Heart left ventricle (tissue), 16 donors: Measurements from ENCODE around the gene LYRM4. TPM values are rescaled to one million over a fixed set of nuclear protein-coding genes. Genes with fewer than 3 reads are reported as not detected.

Source experiments
- ATAC-seq, 4 donors: fragments of 200-7000 bp; cut with Tn5 transposase; one replicate each; pipeline ENCODE4 v1.9.1; 2020 to 2022; ENCODE audit warnings: moderate library complexity in 4 of 4, mild to moderate bottlenecking in 3 of 4, moderate number of reproducible peaks in 1 of 4
- DNase-seq, 5 donors: peaks; one replicate each; pipeline ENCODE4 v3.0.0-alpha.2; 2020
- H3K27ac ChIP-seq, 12 donors: fragments of 200-600 bp; sonication (generic) in 4 of 12; one replicate each; pipeline versions ENCODE4 v1.5.0 to v1.8.0; 2016 to 2022; ENCODE audit warnings: mild to moderate bottlenecking in 2 of 12
- H3K27me3 ChIP-seq, 9 donors: fragments of 200-600 bp; sonication (generic) in 2 of 9; one replicate each; pipeline versions ENCODE4 v1.5.1 to v1.8.0; 2016 to 2022; ENCODE audit warnings: mild to moderate bottlenecking in 3 of 9
- H3K36me3 ChIP-seq, 9 donors: fragments of 200-600 bp; sonication (generic) in 2 of 9; one replicate each; pipeline versions ENCODE4 v1.5.0 to v1.8.0; 2018 to 2022; ENCODE audit warnings: mild to moderate bottlenecking in 2 of 9
- H3K4me1 ChIP-seq, 12 donors: fragments of 200-600 bp; sonication (generic) in 4 of 12; one replicate each; pipeline versions ENCODE4 v1.5.0 to v1.8.0; 2016 to 2022; ENCODE audit warnings: mild to moderate bottlenecking in 3 of 12
- H3K4me3 ChIP-seq, 12 donors: fragments of 200-600 bp; sonication (generic) in 4 of 12; one replicate each; pipeline versions ENCODE4 v1.5.0 to v1.8.0; 2017 to 2022; ENCODE audit warnings: mild to moderate bottlenecking in 9 of 12, moderate library complexity in 4 of 12
- H3K9me3 ChIP-seq, 12 donors: fragments of 200-600 bp; sonication (generic) in 4 of 12; one replicate each; pipeline versions ENCODE4 v1.5.0 to v1.8.0; 2016 to 2022; ENCODE audit warnings: mild to moderate bottlenecking in 1 of 12
- POLR2A ChIP-seq, 2 donors: fragments of 450-650 bp; IDR thresholded peaks; one replicate each; pipeline ENCODE4 v1.6.1; 2017; ENCODE audit warnings: antibody characterized with exemption in 2 of 2, mild to moderate bottlenecking in 2 of 2, moderate library complexity in 2 of 2
- WGBS, 4 donors: extraction: QIAGEN DNeasy Blood & Tissue Kit in 2 of 4; methylation state at CpG; one replicate each; pipeline versions ENCODE4 v1.1.5 to v1.1.7; 2013 to 2018; 5-methylcytosine and 5-hydroxymethylcytosine counted together
- intact Hi-C, 10 donors: fragments of 100-400 bp; cut with DNase I; formaldehyde crosslinking; loops; one replicate each; pipeline versions ENCODE4 v1.11.1 to v1.14.2; 2022
- polyA plus RNA-seq, 2 donors: library from polyadenylated mRNA; stranded (reverse); fragments of 200-250 nt; gene quantifications; one replicate each; pipeline ENCODE4 v1.2.3, GENCODE V29; 2013
- total RNA-seq, 9 donors: library from RNA; depleted of rRNA in 2 of 9; stranded (reverse); fragments of >200 nt in 2 of 9; fragmentation: NEBNext Ultra II Directional in 3 of 9; extraction: Animal tissue kit (Norgen Biotek cat#: 25700) in 3 of 9; gene quantifications; one replicate each; pipeline versions ENCODE4 v1.1.0 to v1.2.4, GENCODE V29; 2016 to 2023
- TF ChIP-seq, protein P1 (sequence below), 12 donors: fragments of 200-600 bp; sonication (generic) in 4 of 12; IDR thresholded peaks; one replicate each; pipeline versions ENCODE4 v1.5.0 to v1.8.0; 2018 to 2022; ENCODE audit warnings: antibody characterized with exemption in 12 of 12, mild to moderate bottlenecking in 5 of 12
- donor health status: ischemic (EF 13 %, LVEDD 7.1; RV severe dilation, severe dysfunction).
- donor health status: healthy with polysubstance abuse.
- donor health status: DM: no; HTN: yes; CAD: no.
- donor health status: DM: no; HTN: no; CAD: no.
- donor health status: ischemic (EF 25% LVEDD 6.9; RV normal size, moderate dysfunction).
- donor health status: ischemic (EF 25% LVEDD 5.7; RV mildly dilated, moderate dysfunction).
- donor health status: healthy.
- donor health status: DM: yes; HTN: yes; CAD: no.
- donor health status: ischemic (EF 35%, LVEDD 5.7; RV mildly dilated, moderate dysfunction).
- donor health status: nonischemic (EF 11% LVEDD 7.7; RV severe dilation, severe dysfunction).
- donor health status: DM: yes; HTN: yes; CAD: no.
- donor health status: PGD.
- donor health status: ischemic (EF 29% LVEDD 5.4; RV normal size, mild dysfunction).
- donor health status: nonischemic (EF 23%, LVEDD 6.1; RV moderate dilation, normal function).

The LYRM4 gene
- total and polyA plus RNA-seq, 11 donors, result 18.8 to 39.7 (median 21.3) TPM

DNA sequence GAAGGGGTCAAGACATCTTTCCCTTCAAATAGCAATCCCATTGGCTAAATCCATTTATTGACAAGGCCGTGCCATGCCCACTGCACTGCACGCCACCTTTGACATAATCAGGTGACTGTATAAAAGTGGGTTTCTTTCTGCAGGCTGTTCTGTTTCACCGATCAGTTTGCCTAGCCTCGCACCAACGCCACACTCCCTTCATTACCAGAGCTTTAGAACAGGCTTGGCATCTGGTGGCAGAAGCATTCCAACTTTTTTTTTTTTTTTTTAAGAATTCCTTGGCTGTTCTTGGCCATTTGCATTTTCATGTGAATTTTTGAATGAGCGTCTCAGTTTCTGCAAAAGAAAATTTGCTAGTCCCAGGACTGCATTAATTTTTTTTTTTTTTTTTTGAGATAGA, 97.5 kb downstream of the LYRM4 start:
- Histone ChIP-seq H3K4me3 (no peak overlapping the region), H3K9me3 (no peaks in the 10 kb centered on the region), H3K4me1 (peaks cover 0 to 3% (median 0%) of the 10 kb centered on the region in 12 donors), H3K27me3 (no peaks in the 10 kb centered on the region), H3K36me3 (no peaks in the 10 kb centered on the region), H3K27ac (no peak overlapping the region)
- TF ChIP-seq POLR2A (IDR thresholded peaks at IDR 0.05), result no peak
- TF ChIP-seq, protein P1, sequence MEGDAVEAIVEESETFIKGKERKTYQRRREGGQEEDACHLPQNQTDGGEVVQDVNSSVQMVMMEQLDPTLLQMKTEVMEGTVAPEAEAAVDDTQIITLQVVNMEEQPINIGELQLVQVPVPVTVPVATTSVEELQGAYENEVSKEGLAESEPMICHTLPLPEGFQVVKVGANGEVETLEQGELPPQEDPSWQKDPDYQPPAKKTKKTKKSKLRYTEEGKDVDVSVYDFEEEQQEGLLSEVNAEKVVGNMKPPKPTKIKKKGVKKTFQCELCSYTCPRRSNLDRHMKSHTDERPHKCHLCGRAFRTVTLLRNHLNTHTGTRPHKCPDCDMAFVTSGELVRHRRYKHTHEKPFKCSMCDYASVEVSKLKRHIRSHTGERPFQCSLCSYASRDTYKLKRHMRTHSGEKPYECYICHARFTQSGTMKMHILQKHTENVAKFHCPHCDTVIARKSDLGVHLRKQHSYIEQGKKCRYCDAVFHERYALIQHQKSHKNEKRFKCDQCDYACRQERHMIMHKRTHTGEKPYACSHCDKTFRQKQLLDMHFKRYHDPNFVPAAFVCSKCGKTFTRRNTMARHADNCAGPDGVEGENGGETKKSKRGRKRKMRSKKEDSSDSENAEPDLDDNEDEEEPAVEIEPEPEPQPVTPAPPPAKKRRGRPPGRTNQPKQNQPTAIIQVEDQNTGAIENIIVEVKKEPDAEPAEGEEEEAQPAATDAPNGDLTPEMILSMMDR (IDR thresholded peaks at IDR 0.05), result no peak
- 96 to 99% (median 97%) methylated on average over 6 of the region's 6 CpGs for WGBS, 4 donors
- ATAC-seq (no peak), DNase-seq (no peak)
- intact Hi-C loops, result no loop called here

DNA sequence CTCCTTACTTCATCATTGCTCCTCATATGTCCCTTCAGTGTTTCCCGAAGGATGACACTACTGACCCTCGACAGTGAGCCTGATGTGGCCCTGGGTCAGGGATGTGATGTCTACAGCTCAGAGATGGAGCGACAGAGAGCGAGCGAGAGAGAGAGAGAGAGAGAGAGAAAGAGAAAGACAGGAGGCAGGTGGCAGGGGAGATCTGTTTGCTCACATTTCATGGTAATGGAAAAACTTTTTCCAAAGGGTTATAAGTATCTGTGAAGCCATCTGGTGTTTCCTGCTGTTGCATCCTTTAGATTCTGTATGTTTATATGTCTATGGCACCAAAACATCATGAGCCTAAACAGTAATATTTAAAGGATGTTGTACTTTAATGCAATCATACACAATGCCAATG, 98.4 kb downstream of the LYRM4 start:
- 81 to 97% (median 90%) methylated on average over 5 of the region's 5 CpGs for WGBS, 4 donors
- Histone ChIP-seq H3K27me3 (no peaks in the 10 kb centered on the region), H3K9me3 (no peaks in the 10 kb centered on the region), H3K4me3 (no peak overlapping the region), H3K27ac (no peak overlapping the region), H3K4me1 (peaks cover 0 to 1% (median 0%) of the 10 kb centered on the region in 12 donors), H3K36me3 (no peaks in the 10 kb centered on the region)
- DNase-seq (no peak), ATAC-seq (no peak)
- TF ChIP-seq, protein P1 (IDR thresholded peaks at IDR 0.05), result no peak
- TF ChIP-seq POLR2A (IDR thresholded peaks at IDR 0.05), result no peak
- intact Hi-C loops, result no loop called here

DNA sequence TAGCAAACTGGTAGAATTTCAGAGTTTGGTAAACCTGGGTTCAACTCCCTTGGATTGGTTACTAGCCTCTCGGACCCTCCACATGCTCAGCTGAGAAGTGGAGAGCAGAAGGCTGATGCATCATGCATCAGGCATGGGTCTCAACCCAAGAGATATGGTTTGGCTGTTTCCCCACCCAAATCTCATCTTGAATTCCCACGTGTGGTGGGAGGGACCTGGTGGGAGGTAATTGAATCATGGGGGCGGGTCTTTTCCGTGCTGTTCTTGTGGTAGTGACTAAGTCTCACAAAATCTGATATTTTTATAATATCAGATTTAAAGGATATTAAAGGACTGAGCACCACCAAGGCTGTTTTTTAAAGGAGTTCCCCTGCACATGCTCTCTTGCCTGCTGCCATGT, 100.5 kb downstream of the LYRM4 start:
- TF ChIP-seq POLR2A (IDR thresholded peaks at IDR 0.05), result no peak
- TF ChIP-seq, protein P1 (IDR thresholded peaks at IDR 0.05), result no peak
- H3K4me3 ChIP-seq, result no peak overlapping the region
- intact Hi-C loops, result no loop called here
- H3K4me1 ChIP-seq, result no peaks in the 10 kb centered on the region
- H3K27ac ChIP-seq, result no peak overlapping the region
- no peak for ATAC-seq
- no peaks in the 10 kb centered on the region for H3K27me3 ChIP-seq
- H3K36me3 ChIP-seq, result no peaks in the 10 kb centered on the region
- no peak for DNase-seq
- no peaks in the 10 kb centered on the region for H3K9me3 ChIP-seq
- 91 to 98% (median 94%) methylated on average over 4 of the region's 4 CpGs for WGBS, 4 donors

DNA sequence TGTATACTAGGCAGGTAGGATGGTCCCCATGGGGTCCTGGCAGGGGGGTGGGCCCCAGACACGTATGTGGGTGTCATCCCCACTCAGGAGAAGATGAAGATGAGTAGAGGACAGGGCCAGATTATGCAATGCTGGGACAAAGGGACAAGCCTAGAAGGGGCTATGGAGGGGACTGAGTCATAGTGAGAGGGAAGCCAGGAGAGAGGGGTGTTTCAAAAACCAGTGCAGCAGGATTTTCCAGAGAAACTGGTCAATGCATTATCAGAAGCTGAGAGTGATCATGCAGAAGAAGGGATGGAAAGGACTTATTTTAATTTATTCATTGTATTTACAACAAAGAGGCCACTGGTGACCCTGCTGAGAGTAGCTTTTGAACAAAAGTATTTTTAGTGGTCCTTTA, 101.6 kb downstream of the LYRM4 start:
- intact Hi-C loops, result no loop called here

More for the DNA sequence above, 101.6 kb downstream of the LYRM4 start:
- no peaks in the 10 kb centered on the region for H3K4me1 ChIP-seq
- DNase-seq (no peak), ATAC-seq (no peak)
- 82 to 100% (median 92%) methylated on average over 1 of the region's 1 CpG for WGBS, 4 donors
- H3K36me3 ChIP-seq, result no peaks in the 10 kb centered on the region
- no peak overlapping the region for H3K4me3 ChIP-seq
- H3K27ac ChIP-seq, result no peak overlapping the region
- no peaks in the 10 kb centered on the region for H3K27me3 ChIP-seq
- TF ChIP-seq POLR2A (IDR thresholded peaks at IDR 0.05), result no peak
- TF ChIP-seq, protein P1 (IDR thresholded peaks at IDR 0.05), result no peak
- no peaks in the 10 kb centered on the region for H3K9me3 ChIP-seq
